ENCODE data around the gene HSCB.
"Not testable (repeated sequence)": the region's sequence is repeated elsewhere in the genome, so short reads cannot be mapped to it uniquely, and the experiment has no call there.

HSCB gene

GRCh38 chr22:28738876-28739275 lies 3.0 kb upstream of the HSCB start:
- DNase-seq (ENCODE audit: low read depth), result not testable (repeated sequence)

GRCh38 chr22:28741200-28741784 lies 547 bp upstream of the HSCB start:
- DNase-seq (ENCODE audit: low read depth), result no peak

- DNase-seq (ENCODE audit: low read depth), result no peak
These were observed 723 bp downstream of the HSCB start for GRCh38 chr22:28742562-28742962.

GRCh38 chr22:28743852-28744251 lies 2.0 kb downstream of the HSCB start:
- no peak for DNase-seq (ENCODE audit: low read depth)

GRCh38 chr22:28750471-28750881 lies 8.6 kb downstream of the HSCB start:
- no peak for DNase-seq (ENCODE audit: low read depth)

DNA sequence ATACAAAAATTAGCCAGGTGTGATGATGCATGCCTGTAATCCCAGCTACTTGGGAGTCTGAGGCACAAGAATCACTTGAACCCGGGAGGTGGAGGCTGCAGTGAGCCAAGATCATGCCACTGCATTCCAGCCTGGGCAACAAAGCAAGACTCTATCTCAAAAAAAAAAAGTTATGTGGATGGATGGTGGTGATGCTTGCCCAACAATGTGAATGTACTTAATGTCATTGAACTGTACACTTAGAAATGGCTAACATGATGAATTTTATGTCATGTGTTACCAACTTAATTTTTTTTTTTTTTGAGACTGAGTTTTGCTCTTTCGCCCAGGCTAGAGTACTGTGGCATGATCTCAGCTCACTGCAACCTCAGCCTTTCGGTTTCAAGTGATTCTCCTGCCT lies 12.7 kb downstream of the HSCB start:
- DNase-seq (ENCODE audit: low read depth), result not testable (repeated sequence)

GRCh38 chr22:28759861-28760560 lies 18.2 kb downstream of the HSCB start:
- no peak for DNase-seq (ENCODE audit: low read depth)

DNA sequence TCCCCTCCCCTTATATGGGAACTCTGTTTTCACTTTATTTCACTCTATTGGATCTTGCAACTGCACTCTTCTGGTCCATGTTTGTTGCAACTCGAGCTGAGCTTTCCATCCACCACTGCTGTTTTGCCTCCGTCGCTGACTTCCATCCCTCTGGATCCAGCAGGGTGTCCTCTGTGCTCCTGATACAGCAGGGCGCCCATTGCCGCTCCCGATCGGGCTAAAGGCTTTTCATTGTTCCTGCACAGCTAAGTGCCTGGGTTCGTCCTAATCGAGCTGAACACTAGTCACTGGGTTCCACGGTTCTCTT lies 19.6 kb downstream of the HSCB start:
- no peak for DNase-seq (ENCODE audit: low read depth)

DNA sequence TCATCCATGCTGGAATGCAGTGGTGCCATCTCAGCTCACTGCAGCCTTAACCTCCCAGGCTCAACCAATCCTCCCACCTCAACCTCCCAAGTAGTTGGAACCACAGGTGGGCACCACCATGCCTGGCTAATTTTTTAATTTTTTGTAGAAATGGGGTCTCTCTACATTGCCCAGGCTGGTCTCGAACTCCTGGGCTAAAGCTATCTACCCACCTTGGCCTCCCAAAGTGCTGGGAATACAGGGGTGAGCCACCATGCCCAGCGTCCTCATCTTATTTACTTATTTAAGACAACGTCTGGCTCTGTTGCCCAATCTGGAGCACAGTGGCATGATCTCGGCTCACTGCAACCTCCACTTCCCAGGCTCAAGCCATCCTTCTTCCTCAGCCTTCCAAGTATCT lies 20.2 kb downstream of the HSCB start:
- not testable (repeated sequence) for DNase-seq (ENCODE audit: low read depth)

DNA sequence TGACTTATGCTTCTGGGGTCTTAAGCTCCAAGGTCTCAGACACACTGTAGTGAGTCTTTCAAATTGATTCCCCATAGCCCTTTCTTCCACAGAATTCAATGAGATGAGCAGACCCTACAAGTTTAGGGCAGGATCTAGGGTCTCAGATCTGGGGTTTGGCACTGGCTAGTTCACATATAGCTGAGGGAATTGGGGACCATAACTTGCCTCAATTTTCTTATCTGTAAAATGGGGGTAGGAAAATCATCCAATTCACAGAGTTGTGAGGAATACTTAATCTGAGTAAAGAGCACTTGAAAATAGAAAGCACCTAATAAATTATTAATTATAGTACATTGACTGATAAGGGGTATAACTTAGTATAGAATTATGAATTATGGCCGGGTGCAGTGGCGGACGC lies 24.8 kb downstream of the HSCB start:
- no peak for DNase-seq (ENCODE audit: low read depth)

DNA sequence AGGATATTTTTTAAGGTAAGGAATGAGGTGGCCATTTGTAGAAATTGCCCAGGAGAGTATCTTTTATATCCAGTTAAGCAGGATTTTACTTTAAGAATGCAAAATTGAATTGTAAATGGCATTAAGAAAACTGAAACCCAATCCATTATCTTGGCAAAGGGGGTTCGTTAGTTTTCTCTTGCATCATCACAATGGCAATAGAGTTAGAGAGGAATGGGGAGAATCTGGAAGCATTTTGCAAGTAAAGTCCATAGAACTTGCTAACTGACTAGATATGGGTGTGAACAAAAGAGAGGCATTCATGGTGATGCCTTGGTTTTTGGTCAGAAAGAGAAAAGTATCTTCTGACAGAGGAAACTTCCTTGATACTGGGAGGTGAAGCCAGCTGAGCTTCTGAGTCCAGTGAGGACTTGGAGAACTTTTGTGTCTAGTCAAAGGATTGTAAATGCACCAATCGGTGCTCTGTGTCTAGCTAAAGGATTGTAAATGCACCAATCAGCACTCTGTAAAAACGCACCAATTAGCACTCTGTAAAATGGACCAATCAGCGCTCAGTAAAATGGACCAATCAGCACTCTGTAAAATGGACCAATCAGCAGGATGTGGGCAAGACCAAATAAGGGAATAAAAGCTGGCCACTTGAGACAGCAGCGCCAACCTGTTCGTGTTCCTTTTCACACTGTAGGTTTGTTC lies 27.0 kb downstream of the HSCB start:
- no peak for DNase-seq (ENCODE audit: low read depth)

GRCh38 chr22:28769394-28770085 lies 27.7 kb downstream of the HSCB start:
- no peak for DNase-seq (ENCODE audit: low read depth)

DNA sequence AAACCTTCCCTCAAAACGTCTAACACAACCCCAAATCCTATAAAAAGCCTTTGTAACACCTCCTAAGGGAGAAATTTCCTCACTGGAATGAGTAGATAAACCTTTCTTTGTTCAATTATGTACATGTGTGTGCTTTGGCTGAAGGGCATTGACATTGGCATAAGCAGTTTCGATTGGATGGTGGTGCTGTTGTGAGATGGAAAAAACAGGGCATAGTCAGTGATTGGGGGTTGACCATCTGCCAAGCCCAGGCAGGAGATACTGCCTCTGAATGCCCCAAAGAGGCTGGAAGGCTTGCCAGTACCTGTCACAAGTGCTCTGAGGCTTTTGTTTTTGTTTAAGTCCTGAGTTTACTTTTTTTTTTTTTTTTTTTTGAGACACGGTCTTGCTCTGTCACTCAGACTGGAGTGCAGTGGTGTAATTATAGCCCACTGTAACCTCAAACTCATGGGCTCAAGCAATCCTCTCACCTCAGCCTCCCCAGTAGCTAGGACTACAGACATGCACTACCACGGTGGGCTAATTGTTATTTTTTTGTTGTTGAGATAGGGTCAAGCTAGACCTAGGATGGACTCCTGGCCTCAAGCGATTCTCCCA lies 29.5 kb downstream of the HSCB start:
- DNase-seq (ENCODE audit: low read depth), result no peak

GRCh38 chr22:28772633-28773460 lies 31.0 kb downstream of the HSCB start, which contains the start of gene CCDC117:
CCDC117 (plus strand) TSS chr22:28772695; CDS start chr22:28772850, 155 bp downstream.
- peak; percentile 86 for DNase-seq (ENCODE audit: low read depth)

DNA sequence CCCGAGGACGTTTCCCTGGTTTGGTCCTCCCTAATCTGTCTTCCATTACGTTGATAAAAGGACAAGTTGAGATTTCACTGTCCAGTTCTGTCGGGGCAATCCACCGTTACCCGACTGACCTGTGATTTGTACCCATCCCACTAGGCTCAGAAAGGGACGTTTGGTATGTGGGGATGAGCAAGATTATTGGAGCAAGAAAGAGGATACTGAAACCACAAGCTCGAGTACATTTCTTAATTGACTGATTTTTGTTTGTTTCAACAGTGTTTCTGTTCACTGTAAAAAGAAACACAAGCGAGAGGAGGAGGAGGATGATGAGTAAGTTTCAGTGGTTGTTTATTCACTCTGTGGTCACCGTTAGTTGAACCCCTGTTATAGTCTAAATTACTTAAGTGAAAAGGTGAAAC lies 31.6 kb downstream of the HSCB start:
- no peak for DNase-seq (ENCODE audit: low read depth)

DNA sequence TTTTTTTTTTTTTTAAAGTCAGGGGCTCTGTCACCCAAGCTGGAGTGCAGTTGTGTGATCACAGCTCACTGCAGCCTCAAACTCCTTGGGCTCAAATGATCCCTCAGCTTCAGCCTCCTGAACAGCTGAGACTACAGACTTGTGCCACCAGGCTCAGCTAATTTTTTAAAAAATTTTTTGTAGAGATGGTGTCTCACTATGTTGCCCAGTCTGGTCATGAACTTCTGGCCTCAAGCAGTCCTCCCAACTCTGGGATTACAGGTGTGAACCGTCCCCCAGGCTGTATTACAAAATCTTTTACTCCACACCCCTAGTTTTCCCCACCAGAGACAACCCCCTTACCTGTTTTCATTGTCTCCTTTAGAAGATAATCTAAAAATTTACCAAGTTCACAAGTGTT lies 32.5 kb downstream of the HSCB start:
- no peak for DNase-seq (ENCODE audit: low read depth)

GRCh38 chr22:28779833-28780232 lies 38.0 kb downstream of the HSCB start:
- no peak for DNase-seq (ENCODE audit: low read depth)

GRCh38 chr22:28780296-28780695 lies 38.5 kb downstream of the HSCB start:
- no peak for DNase-seq (ENCODE audit: low read depth)

- DNase-seq (ENCODE audit: low read depth), result no peak
These were observed 42.2 kb downstream of the HSCB start for GRCh38 chr22:28783786-28784671.

DNA sequence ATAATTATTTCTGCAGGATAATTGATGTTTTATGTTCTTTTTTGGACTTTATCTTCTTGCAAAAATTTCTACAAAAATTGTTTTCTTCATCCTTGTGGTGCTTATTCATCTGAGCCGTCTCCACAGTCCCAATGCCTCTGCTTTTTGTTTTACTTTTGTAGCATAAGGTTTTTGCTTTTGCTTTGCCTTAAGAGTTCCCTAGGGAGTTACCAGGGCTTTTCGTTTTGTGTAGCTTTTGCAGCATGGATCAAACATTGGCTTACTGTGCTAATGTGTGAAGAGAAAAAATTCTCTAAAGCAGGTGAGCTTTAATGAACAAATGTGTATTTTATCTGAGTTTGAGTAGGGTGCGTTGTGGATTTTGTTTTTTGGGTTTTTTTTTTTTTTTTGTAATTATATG lies 46.8 kb downstream of the HSCB start:
- no peak for DNase-seq (ENCODE audit: low read depth)

GRCh38 chr22:28791124-28791523 lies 49.3 kb downstream of the HSCB start:
- DNase-seq (ENCODE audit: low read depth), result no peak
